Kidney epithelial cell (primary cell): ENCODE results near the gene SLC9B2. TPM values are rescaled to one million over a fixed set of nuclear protein-coding genes. Genes with fewer than 3 reads are reported as not detected.

Source experiments
- DNase-seq: peaks from one replicate; pipeline ENCODE4 v3.0.0-alpha.2; 2010; ENCODE audit warnings: low read depth
- H3K27me3 ChIP-seq: 2 replicates; pipeline ENCODE4 v1.6.0; 2011; ENCODE audit warnings: low read length; ENCODE audit not compliant: control insufficient read depth, insufficient read depth
- H3K36me3 ChIP-seq: 2 replicates; pipeline ENCODE4 v1.5.1; 2011; ENCODE audit warnings: low read length; ENCODE audit not compliant: control insufficient read depth, insufficient read depth
- H3K4me3 ChIP-seq: 2 replicates; pipeline ENCODE4 v1.5.1; 2011; ENCODE audit warnings: low read depth, mild to moderate bottlenecking, control low read depth, low read length
- CTCF ChIP-seq: IDR thresholded peaks from 2 replicates; pipeline ENCODE4 v1.5.1; 2011; ENCODE audit warnings: mild to moderate bottlenecking, moderate library complexity, low read length, control low read depth, inconsistent platforms; ENCODE audit not compliant: insufficient read depth, poor library complexity, severe bottlenecking
- total RNA-seq: library from RNA; depleted of rRNA; stranded (reverse); fragments of >200 nt; gene quantifications from 2 replicates; pipeline ENCODE4 v1.2.3, GENCODE V29; 2015

SLC9B2 gene
- total RNA-seq, 1 donor from 2014 or later = 11.8 TPM

- TF ChIP-seq CTCF = no peak
- DNase-seq = no peak
- Histone ChIP-seq H3K36me3 (no peaks in the 10 kb centered on the region), H3K27me3 (no peaks in the 10 kb centered on the region), H3K4me3 (no peak overlapping the region)
These were observed 88.0 kb downstream of the SLC9B2 start for GRCh38 chr4:102988429-102989020.

- Histone ChIP-seq H3K27me3 (no peaks in the 10 kb centered on the region), H3K4me3 (no peak overlapping the region), H3K36me3 (no peaks in the 10 kb centered on the region)
- TF ChIP-seq CTCF = no peak
- no peak for DNase-seq
These were observed 95.6 kb downstream of the SLC9B2 start for GRCh38 chr4:102981005-102981404.

Other genes with a start within 250 kb of the SLC9B2 start
- gene UBE2D3, start 249.2 kb downstream of the SLC9B2 start, total RNA-seq = 371 and 376 TPM in 2 replicates
- gene CISD2, start 207.8 kb downstream of the SLC9B2 start, total RNA-seq = 26.2 and 30.4 TPM in 2 replicates
- gene SLC9B1, start 57.1 kb downstream of the SLC9B2 start, total RNA-seq = 0.21 and 4.2 TPM in 2 replicates
- gene BDH2, start 23.1 kb upstream of the SLC9B2 start, total RNA-seq = 43.3 and 44.5 TPM in 2 replicates
- 1.6 and 3.0 TPM in 2 replicates for gene CENPE, start 121.6 kb upstream of the SLC9B2 start, total RNA-seq